Liver (tissue), 9 donors: ENCODE measurements around the gene CABYR. TPM values are rescaled to one million over a fixed set of nuclear protein-coding genes. Genes with fewer than 3 reads are reported as not detected.

ENCODE experiments used
- DNase-seq: peaks from one replicate; pipeline ENCODE4 v3.0.0-alpha.2; 2017; ENCODE audit warnings: low spot score
- H3K27ac ChIP-seq, 2 donors: one replicate each; pipeline ENCODE4 v1.7.0; 2013; ENCODE audit warnings: inconsistent platforms in 2 of 2, low read length in 2 of 2, control low read depth in 1 of 2, low read depth in 1 of 2, mild to moderate bottlenecking in 1 of 2
- H3K27me3 ChIP-seq, 4 donors: one replicate each; pipeline versions ENCODE4 v1.6.1 to v1.7.0; 2013; ENCODE audit warnings: low read length in 3 of 4, inconsistent platforms in 1 of 4, mild to moderate bottlenecking in 1 of 4, moderate library complexity in 1 of 4; ENCODE audit not compliant: control insufficient read depth in 4 of 4, insufficient read depth in 4 of 4
- H3K36me3 ChIP-seq, 4 donors: one replicate each; pipeline versions ENCODE4 v1.6.1 to v1.7.0; 2013; ENCODE audit warnings: low read length in 3 of 4, mild to moderate bottlenecking in 3 of 4, low read depth in 1 of 4, moderate library complexity in 1 of 4; ENCODE audit not compliant: control insufficient read depth in 4 of 4, insufficient read depth in 3 of 4
- H3K4me1 ChIP-seq, 4 donors: one replicate each; pipeline versions ENCODE4 v1.6.1 to v1.7.0; 2013; ENCODE audit warnings: low read length in 3 of 4, mild to moderate bottlenecking in 3 of 4, moderate library complexity in 1 of 4; ENCODE audit not compliant: control insufficient read depth in 4 of 4, insufficient read depth in 4 of 4
- H3K4me3 ChIP-seq, 3 donors: one replicate each; pipeline versions ENCODE4 v1.6.1 to v1.7.0; 2013; ENCODE audit warnings: low read length in 3 of 3, control low read depth in 1 of 3, low read depth in 1 of 3, mild to moderate bottlenecking in 1 of 3
- H3K9ac ChIP-seq, 2 donors: one replicate each; pipeline ENCODE4 v1.7.0; 2013; ENCODE audit warnings: low read length in 2 of 2, mild to moderate bottlenecking in 2 of 2, moderate library complexity in 2 of 2, control low read depth in 1 of 2, low read depth in 1 of 2
- H3K9me3 ChIP-seq, 4 donors: one replicate each; pipeline versions ENCODE4 v1.6.1 to v1.7.0; 2013; ENCODE audit warnings: low read length in 3 of 4; ENCODE audit not compliant: control insufficient read depth in 4 of 4
- ATF3 ChIP-seq: IDR thresholded peaks from 2 replicates; pipeline ENCODE4 v1.6.1; 2016; ENCODE audit warnings: antibody characterized with exemption
- CTCF ChIP-seq: fragments of 150-350 bp; IDR thresholded peaks from 2 replicates; pipeline ENCODE4 v1.5.1; 2017; ENCODE audit warnings: improper control_type of control experiment, low read depth, low read length; ENCODE audit not compliant: missing input control
- EGR1 ChIP-seq, 2 donors: IDR thresholded peaks; 2 replicates each; pipeline ENCODE4 v1.6.1; 2016 to 2018; ENCODE audit warnings: antibody characterized with exemption in 2 of 2, low read depth in 2 of 2
- FOXA1 ChIP-seq: IDR thresholded peaks from 2 replicates; pipeline ENCODE4 v1.6.1; 2016; ENCODE audit warnings: antibody characterized with exemption
- FOXA2 ChIP-seq: IDR thresholded peaks from 2 replicates; pipeline ENCODE4 v1.6.1; 2016; ENCODE audit warnings: antibody characterized with exemption
- GABPA ChIP-seq, 2 donors: IDR thresholded peaks in 1 of 2; conservative IDR thresholded peaks in 1 of 2; 2 replicates each; pipeline ENCODE4 v1.6.1; 2016; ENCODE audit warnings: antibody characterized with exemption in 2 of 2, mild to moderate bottlenecking in 1 of 2, moderate library complexity in 1 of 2
- HNF4A ChIP-seq, 2 donors: conservative IDR thresholded peaks; 2 replicates each; pipeline ENCODE4 v1.6.1; 2016; ENCODE audit warnings: antibody characterized with exemption in 2 of 2, mild to moderate bottlenecking in 2 of 2
- HNF4G ChIP-seq: IDR thresholded peaks from 2 replicates; pipeline ENCODE4 v1.6.1; 2016; ENCODE audit warnings: antibody characterized with exemption
- JUND ChIP-seq, 2 donors: IDR thresholded peaks; 2 replicates each; pipeline ENCODE4 v1.6.1; 2016; ENCODE audit warnings: antibody characterized with exemption in 2 of 2
- MAX ChIP-seq: IDR thresholded peaks from 2 replicates; pipeline ENCODE4 v1.6.1; 2016; ENCODE audit warnings: antibody characterized with exemption
- NR2F2 ChIP-seq: IDR thresholded peaks from 2 replicates; pipeline ENCODE4 v1.6.1; 2016; ENCODE audit warnings: antibody characterized with exemption
- RAD21 ChIP-seq, 2 donors: IDR thresholded peaks; 2 replicates each; pipeline ENCODE4 v1.6.1; 2016; ENCODE audit warnings: antibody characterized with exemption in 2 of 2, mild to moderate bottlenecking in 2 of 2
- REST ChIP-seq: IDR thresholded peaks from 2 replicates; pipeline ENCODE4 v1.6.1; 2016; ENCODE audit warnings: antibody characterized with exemption, mild to moderate bottlenecking
- RXRA ChIP-seq, 2 donors: IDR thresholded peaks; 2 replicates each; pipeline ENCODE4 v1.6.1; 2017 to 2018; ENCODE audit warnings: antibody characterized with exemption in 2 of 2, mild to moderate bottlenecking in 1 of 2
- SP1 ChIP-seq: IDR thresholded peaks from 2 replicates; pipeline ENCODE4 v1.6.1; 2018; ENCODE audit warnings: antibody characterized with exemption, mild to moderate bottlenecking
- TAF1 ChIP-seq: conservative IDR thresholded peaks from 2 replicates; pipeline ENCODE4 v1.6.1; 2016; ENCODE audit warnings: antibody characterized with exemption, mild to moderate bottlenecking
- YY1 ChIP-seq: IDR thresholded peaks from 2 replicates; pipeline ENCODE4 v1.6.1; 2016; ENCODE audit warnings: antibody characterized with exemption, mild to moderate bottlenecking
- ZBTB33 ChIP-seq: IDR thresholded peaks from 2 replicates; pipeline ENCODE4 v1.6.1; 2016; ENCODE audit warnings: antibody characterized with exemption
- WGBS: extraction: QIAGEN DNeasy Blood & Tissue Kit; methylation state at CpG from one replicate; pipeline ENCODE4 v1.1.7; 2013; 5-methylcytosine and 5-hydroxymethylcytosine counted together
- polyA plus RNA-seq, 2 donors: library from polyadenylated mRNA; stranded (reverse) in 1 of 2; unstranded in 1 of 2; fragments of 200-250 nt in 1 of 2; fragments of >200 nt in 1 of 2; fragmentation: Nextera tagmentation in 1 of 2; extraction: Ambion mirVana in 1 of 2; gene quantifications; one replicate each; pipeline versions ENCODE4 v1.2.1 to v1.2.3, GENCODE V29; 2013 to 2015
- total RNA-seq, 2 donors: library from RNA; depleted of rRNA; stranded (reverse); fragments of >200 nt; gene quantifications; one replicate each; pipeline ENCODE4 v1.2.3, GENCODE V29; 2014
- donor health status: healthy.
- donor health status: healthy.
- donor health status: healthy.
- donor health status: healthy.
- donor health status: healthy.

Gene CABYR
- total and polyA plus RNA-seq, 4 donors = 0.19 to 0.67 (median 0.32) TPM

GRCh38 chr18:24112874-24113615, 25.8 kb upstream of the CABYR start:
- Histone ChIP-seq H3K4me3 (peak overlapping the region; percentile 58 to 86 (median 84)), H3K27ac (peak overlapping the region; percentile 94 to 98), H3K9me3 (no peaks in the 10 kb centered on the region), H3K36me3 (peaks cover 2 to 5% (median 3%) of the 10 kb centered on the region in 4 donors), H3K9ac (peak overlapping the region; percentile 89 to 93), H3K4me1 (peaks cover 5 to 49% (median 16%) of the 10 kb centered on the region in 4 donors), H3K27me3 (no peaks in the 10 kb centered on the region)
- 33% methylated on average over 15 of the region's 15 CpGs for WGBS
- DNase-seq = peak; percentile 60
- peak; percentile 54 for TF ChIP-seq MAX
- TF ChIP-seq GABPA (IDR thresholded peaks at IDR 0.05 in 1 of 2, conservative IDR thresholded peaks at IDR 0.05 in 1 of 2) = no peak
- no peak for TF ChIP-seq HNF4G
- TF ChIP-seq TAF1 = peak; percentile 84
- TF ChIP-seq JUND (IDR thresholded peaks at IDR 0.05) = peak; percentile 98
- TF ChIP-seq YY1 = peak; percentile 93
- TF ChIP-seq HNF4A (conservative IDR thresholded peaks at IDR 0.05) = peak; percentile 62 to 65
- TF ChIP-seq REST = peak; percentile 74
- TF ChIP-seq RXRA (IDR thresholded peaks at IDR 0.05) = peak; percentile 96 to 97
- TF ChIP-seq FOXA2 = peak; percentile 83
- TF ChIP-seq ATF3 = peak; percentile 92
- peak; percentile 82 for TF ChIP-seq ZBTB33
- peak; percentile 94 for TF ChIP-seq SP1
- peak; percentile 8 for TF ChIP-seq NR2F2
- no peak for TF ChIP-seq CTCF
- peak in 1 of 2 donors; percentile 58 for TF ChIP-seq RAD21 (IDR thresholded peaks at IDR 0.05)
- peak in 1 of 2 donors; percentile 36 for TF ChIP-seq EGR1 (IDR thresholded peaks at IDR 0.05; ENCODE audit: low read depth in 2 of 2)
- peak; percentile 85 for TF ChIP-seq FOXA1
